GM12865 (cell line): ENCODE data around the gene PHKA2.

ENCODE experiments used
- DNase-seq: peaks from one replicate; pipeline ENCODE4 v3.0.0; 2010; ENCODE audit warnings: low read depth
- H3K4me3 ChIP-seq: 2 replicates; pipeline ENCODE4 v1.5.1; 2011; ENCODE audit warnings: mild to moderate bottlenecking, low read depth, low read length, control low read depth
- CTCF ChIP-seq: IDR thresholded peaks from 2 replicates; pipeline ENCODE4 v1.5.1; 2011; ENCODE audit warnings: low read length, control low read depth, low read depth, inconsistent platforms; ENCODE audit not compliant: insufficient read depth; ENCODE audit errors: missing control alignments

PHKA2 gene

GRCh38 chrX:18924507-18925088 lies 59.3 kb downstream of the PHKA2 start:
- TF ChIP-seq CTCF = no peak
- DNase-seq = no peak
- no peak overlapping the region for H3K4me3 ChIP-seq

GRCh38 chrX:18920566-18920965 lies 63.3 kb downstream of the PHKA2 start:
- H3K4me3 ChIP-seq = no peak overlapping the region
- no peak for DNase-seq
- TF ChIP-seq CTCF = no peak

DNA sequence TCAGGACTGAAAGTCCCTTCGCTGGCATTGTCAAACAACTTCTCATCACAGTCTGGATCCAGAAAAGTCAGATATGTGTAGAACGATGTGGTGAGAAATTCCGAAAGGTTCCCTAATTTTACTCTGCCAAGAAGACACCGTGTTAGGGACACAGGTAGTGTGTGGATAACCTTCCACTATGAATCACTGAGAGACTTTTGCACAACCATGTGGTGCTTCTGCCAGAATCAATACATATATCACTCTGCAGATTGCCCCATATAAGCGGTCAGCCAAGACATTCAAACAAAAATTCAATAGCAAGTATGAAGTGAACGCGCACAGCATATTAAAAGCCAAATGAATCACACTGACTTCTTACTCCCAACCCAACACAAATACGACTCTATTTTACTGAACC lies 63.8 kb downstream of the PHKA2 start:
- TF ChIP-seq CTCF = no peak
- no peak overlapping the region for H3K4me3 ChIP-seq
- DNase-seq = no peak

GRCh38 chrX:18917831-18918230 lies 66.1 kb downstream of the PHKA2 start:
- no peak overlapping the region for H3K4me3 ChIP-seq
- TF ChIP-seq CTCF = no peak
- DNase-seq = no peak

GRCh38 chrX:18906286-18906685 lies 77.6 kb downstream of the PHKA2 start:
- DNase-seq = no peak
- no peak for TF ChIP-seq CTCF
- H3K4me3 ChIP-seq = no peak overlapping the region

DNA sequence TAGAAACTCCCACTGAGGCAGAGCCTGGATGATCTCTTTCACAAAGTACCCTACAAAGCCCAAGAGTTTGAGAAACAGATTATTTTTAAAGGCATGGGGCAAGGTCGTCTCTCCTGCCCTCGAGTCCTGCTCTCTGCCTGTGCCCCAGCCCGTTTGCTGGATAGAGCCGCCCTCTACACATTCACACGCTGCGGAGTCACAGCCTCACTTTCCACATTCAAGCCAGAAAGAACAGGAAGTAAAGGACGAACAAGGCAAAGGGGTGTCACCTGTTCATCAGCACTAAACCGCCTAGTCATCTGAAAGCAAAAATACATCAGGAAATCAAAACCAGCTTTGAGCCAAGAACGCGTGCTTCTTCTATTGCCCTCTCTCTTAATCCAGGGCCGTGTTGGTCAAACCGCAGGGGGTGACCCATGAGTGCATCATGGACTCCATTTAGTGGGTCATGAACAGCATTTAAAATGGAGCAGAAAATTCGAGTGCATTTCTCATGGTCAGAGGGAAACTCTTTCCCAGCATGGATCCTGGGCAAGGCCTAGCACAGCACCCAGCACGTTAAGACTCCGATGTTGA lies 83.4 kb downstream of the PHKA2 start:
- DNase-seq = no peak
- TF ChIP-seq CTCF = no peak
- no peak overlapping the region for H3K4me3 ChIP-seq
